ENCODE measurements around the gene RBFOX2. TPM values are rescaled to one million over a fixed set of nuclear protein-coding genes. Genes with fewer than 3 reads are reported as not detected.
"Not testable (repeated sequence)": the region's sequence is repeated elsewhere in the genome, so short reads cannot be mapped to it uniquely, and the experiment has no call there.

RBFOX2 gene
- total and polyA plus RNA-seq, 2 of the 13 experiments (the other 11 are each of a cell fraction or from before 2014, with no cell fraction given), result 37.3 to 40.4 TPM

DNA sequence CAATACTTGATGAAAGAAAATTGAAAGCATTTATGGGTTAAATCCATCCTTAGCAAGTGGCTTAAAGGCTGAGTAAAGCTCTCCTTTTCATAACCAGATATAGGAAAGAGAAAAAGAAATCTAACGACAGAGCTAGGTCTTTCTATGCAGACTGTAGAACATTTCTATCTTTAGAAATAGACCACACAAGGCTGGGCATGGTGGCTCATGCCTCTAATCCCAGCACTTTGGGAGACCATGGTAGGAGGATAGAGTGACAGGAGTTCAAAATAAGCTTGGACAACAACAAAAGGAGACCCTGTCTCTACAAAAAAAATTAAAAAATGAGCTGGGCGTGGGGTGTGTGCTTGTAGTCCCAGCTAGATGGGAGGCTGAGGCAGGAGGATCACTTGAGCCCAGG lies 220.2 kb downstream of the RBFOX2 start:
- in situ Hi-C loops (cut with HindIII; ENCODE audit: extremely low pct_ligation_motif_present, low pct_unique_long_range_greater_than_20kb), result no loop called here
- ChIA-PET POLR2A (no interaction called here), CTCF (ENCODE audit: low intra/inter-chr PET ratio, low total read pairs) (no interaction called here)
- DNase-seq (ENCODE audit: low spot score) (no peak), ATAC-seq (no peak), FAIRE-seq (no peak)
- H3K9me3 ChIP-seq (ENCODE audit: low read length), result no peaks in the 10 kb centered on the region
- no peak overlapping the region for H2AFZ ChIP-seq (ENCODE audit: low read length)
- no TSS peak for BruUV-seq (replicated peaks)
- 98% methylated on average over 2 of the region's 2 CpGs for WGBS (ENCODE audit: low lambda C conversion rate)
- intact Hi-C loops (cut with micrococcal nuclease; ENCODE audit: unreplicated experiment), result no loop called here
- no peak for TF ChIP-seq ARNTL (CRISPR knock-in tag; IDR thresholded peaks at IDR 0.05)
- no peak for TF ChIP-seq ZNF44 (CRISPR knock-in tag; IDR thresholded peaks at IDR 0.05)
- TF ChIP-seq, protein P1, sequence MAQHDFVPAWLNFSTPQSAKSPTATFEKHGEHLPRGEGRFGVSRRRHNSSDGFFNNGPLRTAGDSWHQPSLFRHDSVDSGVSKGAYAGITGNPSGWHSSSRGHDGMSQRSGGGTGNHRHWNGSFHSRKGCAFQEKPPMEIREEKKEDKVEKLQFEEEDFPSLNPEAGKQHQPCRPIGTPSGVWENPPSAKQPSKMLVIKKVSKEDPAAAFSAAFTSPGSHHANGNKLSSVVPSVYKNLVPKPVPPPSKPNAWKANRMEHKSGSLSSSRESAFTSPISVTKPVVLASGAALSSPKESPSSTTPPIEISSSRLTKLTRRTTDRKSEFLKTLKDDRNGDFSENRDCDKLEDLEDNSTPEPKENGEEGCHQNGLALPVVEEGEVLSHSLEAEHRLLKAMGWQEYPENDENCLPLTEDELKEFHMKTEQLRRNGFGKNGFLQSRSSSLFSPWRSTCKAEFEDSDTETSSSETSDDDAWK (CRISPR knock-in tag; IDR thresholded peaks at IDR 0.05), result no peak
- no peak for TF ChIP-seq CAMTA2 (CRISPR knock-in tag; IDR thresholded peaks at IDR 0.05; ENCODE audit: borderline replicate concordance)
- TF ChIP-seq RBFOX2 (IDR thresholded peaks at IDR 0.05; ENCODE audit: low read depth, low read length), result no peak
- H3K9ac ChIP-seq (ENCODE audit: insufficient read depth, low read depth, low read length), result no peak overlapping the region
- H4K20me1 ChIP-seq (ENCODE audit: insufficient read depth, low read length), result no peaks in the 10 kb centered on the region
- H3K4me1 ChIP-seq (ENCODE audit: insufficient read depth, low read length), result peaks cover 25% of the 10 kb centered on the region
- H3K36me3 ChIP-seq (replicated peaks in 1 of 2; ENCODE audit: control insufficient read depth in 1 of 2, insufficient read depth in 2 of 2, low read length in 2 of 2), result peaks cover 7 to 11% of the 10 kb centered on the region in 2 experiments; a peak in 4 of 5 replicates
- H3K4me3 ChIP-seq (replicated peaks in 1 of 3; ENCODE audit: insufficient read depth in 1 of 3, low read depth in 2 of 3, low read length in 3 of 3), result no peak overlapping the region
- no peak overlapping the region for H3K27ac ChIP-seq (ENCODE audit: extremely low read length, insufficient read depth, low read length)
- H3K27me3 ChIP-seq (ENCODE audit: control insufficient read depth in 1 of 2, insufficient read depth in 2 of 2, low read length in 2 of 2), result no peaks in the 10 kb centered on the region
- H3K4me2 ChIP-seq (ENCODE audit: low read depth, low read length), result no peak overlapping the region
- no peaks in the 10 kb centered on the region for H3K79me2 ChIP-seq (ENCODE audit: insufficient read depth, low read length)

DNA sequence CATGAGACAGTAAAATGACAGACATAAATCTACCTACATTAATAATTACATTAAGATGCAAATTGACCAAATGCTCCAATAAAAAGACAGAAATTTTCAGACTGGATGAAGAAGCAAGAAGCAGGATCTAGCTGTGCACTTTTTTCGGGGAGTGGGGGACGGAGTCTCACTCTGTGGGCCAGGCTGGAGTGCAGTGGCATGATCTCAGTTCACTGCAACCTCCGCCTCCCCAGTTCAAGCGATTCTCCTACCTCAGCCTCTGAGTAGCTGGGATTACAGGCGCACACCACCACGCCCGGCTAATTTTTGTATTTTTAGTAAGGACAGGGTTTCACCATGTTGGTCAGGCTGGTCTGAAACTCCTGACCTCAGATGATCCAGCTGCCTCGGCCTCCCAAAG lies 222.0 kb downstream of the RBFOX2 start:
- WGBS (ENCODE audit: low lambda C conversion rate), result 96% methylated on average over 8 of the region's 8 CpGs
- H3K79me2 ChIP-seq (ENCODE audit: insufficient read depth, low read length); FAIRE-seq; H3K27me3 ChIP-seq (ENCODE audit: control insufficient read depth in 1 of 2, insufficient read depth in 2 of 2, low read length in 2 of 2); POLR2A ChIA-PET; H3K4me2 ChIP-seq (ENCODE audit: low read depth, low read length); H3K4me3 ChIP-seq (replicated peaks in 1 of 3; ENCODE audit: insufficient read depth in 1 of 3, low read depth in 2 of 3, low read length in 3 of 3); H3K9me3 ChIP-seq (ENCODE audit: low read length); H3K9ac ChIP-seq (ENCODE audit: insufficient read depth, low read depth, low read length); H2AFZ ChIP-seq (ENCODE audit: low read length); ATAC-seq; H4K20me1 ChIP-seq (ENCODE audit: insufficient read depth, low read length); DNase-seq (ENCODE audit: low spot score); CTCF ChIA-PET (ENCODE audit: low intra/inter-chr PET ratio, low total read pairs); in situ Hi-C loops (cut with HindIII; ENCODE audit: extremely low pct_ligation_motif_present, low pct_unique_long_range_greater_than_20kb); H3K27ac ChIP-seq (ENCODE audit: extremely low read length, insufficient read depth, low read length); intact Hi-C loops (cut with micrococcal nuclease; ENCODE audit: unreplicated experiment); BruUV-seq (replicated peaks): not testable (repeated sequence)
- peaks cover 34% of the 10 kb centered on the region for H3K4me1 ChIP-seq (ENCODE audit: insufficient read depth, low read length)
- peaks cover 7 to 11% of the 10 kb centered on the region in 2 experiments; a peak in 4 of 5 replicates for H3K36me3 ChIP-seq (replicated peaks in 1 of 2; ENCODE audit: control insufficient read depth in 1 of 2, insufficient read depth in 2 of 2, low read length in 2 of 2)
